Adipocyte (in vitro differentiated cells): ENCODE measurements around the gene SYVN1.

ENCODE experiments used
- DNase-seq: peaks from one replicate; pipeline ENCODE4 v3.0.0-alpha.2; 2015; ENCODE audit warnings: low read depth
- H3K27me3 ChIP-seq: replicated peaks from 2 replicates; pipeline ENCODE4 v1.7.0; 2013; ENCODE audit warnings: mild to moderate bottlenecking, low read length, moderate library complexity; ENCODE audit not compliant: control insufficient read depth, insufficient read depth
- H3K36me3 ChIP-seq: 2 replicates; pipeline ENCODE4 v1.7.0; 2013; ENCODE audit warnings: low read length, mild to moderate bottlenecking, moderate library complexity; ENCODE audit not compliant: control insufficient read depth, insufficient read depth, severe bottlenecking
- H3K4me1 ChIP-seq: 2 replicates; pipeline ENCODE4 v1.7.0; 2013; ENCODE audit warnings: mild to moderate bottlenecking, low read length, moderate library complexity; ENCODE audit not compliant: control insufficient read depth, insufficient read depth
- H3K4me3 ChIP-seq: 2 replicates; pipeline ENCODE4 v1.7.0; 2013; ENCODE audit warnings: mild to moderate bottlenecking, low read length, moderate library complexity
- H3K9ac ChIP-seq: 2 replicates; pipeline ENCODE4 v1.7.0; 2013; ENCODE audit warnings: mild to moderate bottlenecking, low read length, moderate library complexity
- H3K9me3 ChIP-seq: 2 replicates; pipeline ENCODE4 v1.7.0; 2013; ENCODE audit warnings: mild to moderate bottlenecking, low read length, moderate library complexity; ENCODE audit not compliant: control insufficient read depth

The SYVN1 gene

GRCh38 chr11:65131895-65132237 lies 2.5 kb downstream of the SYVN1 start:
- H3K27me3 ChIP-seq, result no peaks in the 10 kb centered on the region
- DNase-seq, result no peak
- H3K9ac ChIP-seq, result peak overlapping the region; percentile 32
- no peak overlapping the region for H3K4me3 ChIP-seq
- H3K9me3 ChIP-seq, result no peaks in the 10 kb centered on the region
- peaks cover 16% of the 10 kb centered on the region for H3K4me1 ChIP-seq
- H3K36me3 ChIP-seq, result peaks cover 60% of the 10 kb centered on the region

- Histone ChIP-seq H3K4me1 (peaks cover 16% of the 10 kb centered on the region), H3K27me3 (no peaks in the 10 kb centered on the region), H3K9me3 (no peaks in the 10 kb centered on the region), H3K36me3 (peaks cover 65% of the 10 kb centered on the region), H3K9ac (no peak overlapping the region), H3K4me3 (no peak overlapping the region)
- no peak for DNase-seq
These were observed 2.9 kb downstream of the SYVN1 start for GRCh38 chr11:65131417-65131776.

- no peak for DNase-seq
- peaks cover 16% of the 10 kb centered on the region for H3K4me1 ChIP-seq
- H3K4me3 ChIP-seq, result no peak overlapping the region
- H3K9ac ChIP-seq, result no peak overlapping the region
- peaks cover 70% of the 10 kb centered on the region for H3K36me3 ChIP-seq
- H3K27me3 ChIP-seq, result no peaks in the 10 kb centered on the region
- no peaks in the 10 kb centered on the region for H3K9me3 ChIP-seq
These were observed 3.5 kb downstream of the SYVN1 start for GRCh38 chr11:65130631-65131416.

GRCh38 chr11:65129649-65130441 lies 4.5 kb downstream of the SYVN1 start:
- Histone ChIP-seq H3K9ac (no peak overlapping the region), H3K9me3 (no peaks in the 10 kb centered on the region), H3K4me3 (no peak overlapping the region), H3K4me1 (peaks cover 11% of the 10 kb centered on the region), H3K27me3 (no peaks in the 10 kb centered on the region), H3K36me3 (peaks cover 80% of the 10 kb centered on the region)
- DNase-seq, result no peak

GRCh38 chr11:65128182-65129145 lies 5.9 kb downstream of the SYVN1 start:
- Histone ChIP-seq H3K9me3 (no peaks in the 10 kb centered on the region), H3K4me1 (peaks cover 11% of the 10 kb centered on the region), H3K4me3 (no peak overlapping the region), H3K9ac (no peak overlapping the region), H3K27me3 (no peaks in the 10 kb centered on the region), H3K36me3 (peaks cover 84% of the 10 kb centered on the region)
- DNase-seq, result no peak

- no peak overlapping the region for H3K4me3 ChIP-seq
- H3K27me3 ChIP-seq, result no peaks in the 10 kb centered on the region
- no peak for DNase-seq
- H3K9ac ChIP-seq, result no peak overlapping the region
- H3K36me3 ChIP-seq, result peaks cover 80% of the 10 kb centered on the region
- H3K9me3 ChIP-seq, result no peaks in the 10 kb centered on the region
- peaks cover 9% of the 10 kb centered on the region for H3K4me1 ChIP-seq
These were observed 6.7 kb downstream of the SYVN1 start for GRCh38 chr11:65127473-65128181.

GRCh38 chr11:65126624-65127274 lies 7.6 kb downstream of the SYVN1 start:
- Histone ChIP-seq H3K36me3 (peaks cover 71% of the 10 kb centered on the region), H3K9ac (no peak overlapping the region), H3K4me1 (peaks cover 5% of the 10 kb centered on the region), H3K27me3 (no peaks in the 10 kb centered on the region), H3K4me3 (no peak overlapping the region), H3K9me3 (no peaks in the 10 kb centered on the region)
- no peak for DNase-seq

- H3K9ac ChIP-seq, result no peak overlapping the region
- H3K27me3 ChIP-seq, result no peaks in the 10 kb centered on the region
- peaks cover 14% of the 10 kb centered on the region for H3K4me1 ChIP-seq
- DNase-seq, result no peak
- H3K4me3 ChIP-seq, result no peak overlapping the region
- no peaks in the 10 kb centered on the region for H3K9me3 ChIP-seq
- H3K36me3 ChIP-seq, result peaks cover 67% of the 10 kb centered on the region
These were observed 8.9 kb downstream of the SYVN1 start for GRCh38 chr11:65125197-65126056.

- H3K9ac ChIP-seq, result no peak overlapping the region
- no peak for DNase-seq
- peaks cover 14% of the 10 kb centered on the region for H3K4me1 ChIP-seq
- H3K36me3 ChIP-seq, result peaks cover 67% of the 10 kb centered on the region
- H3K9me3 ChIP-seq, result no peaks in the 10 kb centered on the region
- no peak overlapping the region for H3K4me3 ChIP-seq
- no peaks in the 10 kb centered on the region for H3K27me3 ChIP-seq
These were observed 9.7 kb downstream of the SYVN1 start for GRCh38 chr11:65124480-65125196.
